GM12878 (cell line): Measurements from ENCODE around the gene CSF1R. TPM values are rescaled to one million over a fixed set of nuclear protein-coding genes. Genes with fewer than 3 reads are reported as not detected.

Experiments used
- ATAC-seq: fragments of 200-7000 bp; cut with Tn5 transposase; 3 replicates; pipeline ENCODE4 v1.9.1; 2020; ENCODE audit warnings: mild to moderate bottlenecking, moderate library complexity
- BruUV-seq: library from RNA; stranded (reverse); fragments of 400-500 nt; replicated peaks from 2 replicates; lab custom pipeline; 2021; lab: Mats Ljungman, UMichigan
- CTCF ChIA-PET: fragments of 300-600 bp; sonication (Branson Sonifier 250); formaldehyde crosslinking; extraction: SDS; loops from one replicate; lab custom pipeline; 2021; ENCODE audit warnings: inconsistent platforms; lab: Yijun Ruan, JAX
- POLR2A ChIA-PET: fragments of 350-600 bp; formaldehyde crosslinking; extraction: SDS; loops from one replicate; lab custom pipeline; 2021; ENCODE audit warnings: inconsistent platforms; lab: Charles Lee
- RAD21 ChIA-PET: fragments of 300-600 bp; sonication (Branson Sonifier 250); formaldehyde crosslinking; loops from one replicate; lab custom pipeline; 2023; ENCODE audit warnings: antibody characterized with exemption; ENCODE audit not compliant: unreplicated experiment; lab: Charles Lee
- SMC1A ChIA-PET: fragments of 300-600 bp; sonication (Branson Sonifier 250); formaldehyde crosslinking; loops from one replicate; lab custom pipeline; 2023; ENCODE audit not compliant: unreplicated experiment, uncharacterized antibody; lab: Charles Lee
- DNase-seq: peaks from one replicate; pipeline ENCODE4 v3.0.0-alpha.2; 2011; ENCODE audit warnings: low read depth, low spot score
- FAIRE-seq: peaks from 3 replicates; lab custom pipeline; 2011; peaks lifted over from hg19 to GRCh38; lab: Jason Lieb, UNC
- H2AFZ ChIP-seq: 2 replicates; pipeline ENCODE4 v1.6.0; 2011; ENCODE audit warnings: low read depth, low read length, control low read depth; ENCODE audit not compliant: control insufficient read depth
- H3K27ac ChIP-seq: 2 replicates; pipeline ENCODE4 v1.5.1; 2011; ENCODE audit warnings: control low read depth; ENCODE audit not compliant: control insufficient read depth, insufficient read depth
- H3K27me3 ChIP-seq, 2 experiments: replicated peaks in 1 of 2; 2 replicates each; pipeline versions ENCODE4 v1.6.0 to v1.6.1; 2011; ENCODE audit warnings: low read length in 1 of 2; ENCODE audit not compliant: control insufficient read depth in 2 of 2, insufficient read depth in 2 of 2
- H3K36me3 ChIP-seq, 2 experiments: 2 replicates each; pipeline ENCODE4 v1.5.1; 2011; ENCODE audit warnings: low read length in 1 of 2; ENCODE audit not compliant: control insufficient read depth in 2 of 2, insufficient read depth in 2 of 2
- H3K4me1 ChIP-seq: 2 replicates; pipeline ENCODE4 v1.6.1; 2011; ENCODE audit warnings: mild to moderate bottlenecking, low read length, moderate library complexity, mixed read lengths; ENCODE audit not compliant: control insufficient read depth, insufficient read depth
- H3K4me2 ChIP-seq: 2 replicates; pipeline ENCODE4 v1.6.0; 2011; ENCODE audit warnings: control low read depth; ENCODE audit not compliant: control insufficient read depth, insufficient read depth
- H3K4me3 ChIP-seq: fragments of 200-600 bp; sonication (generic); 2 replicates; pipeline ENCODE4 v1.5.1; 2016
- H3K79me2 ChIP-seq: 2 replicates; pipeline ENCODE4 v1.6.0; 2011; ENCODE audit warnings: low read length; ENCODE audit not compliant: control insufficient read depth, insufficient read depth
- H3K9ac ChIP-seq: 2 replicates; pipeline ENCODE4 v1.8.0; 2011; ENCODE audit warnings: low read length, control low read depth, mixed read lengths; ENCODE audit not compliant: control insufficient read depth, insufficient read depth
- H3K9me3 ChIP-seq: replicated peaks from 3 replicates; pipeline ENCODE4 v1.5.1; 2011; ENCODE audit warnings: mild to moderate bottlenecking, low read length; ENCODE audit not compliant: control insufficient read depth, insufficient read depth
- H4K20me1 ChIP-seq: 2 replicates; pipeline ENCODE4 v1.6.0; 2011; ENCODE audit not compliant: control insufficient read depth, insufficient read depth
- CBX5 ChIP-seq: sonication (generic); IDR thresholded peaks from 2 replicates; pipeline ENCODE4 v1.6.1; 2016; ENCODE audit warnings: low read depth, moderate library complexity, mild to moderate bottlenecking, inconsistent platforms
- CHD4 ChIP-seq: fragments of 200-600 bp; sonication (generic); IDR thresholded peaks from 2 replicates; pipeline ENCODE4 v1.6.1; 2016; ENCODE audit warnings: mild to moderate bottlenecking
- HCFC1 ChIP-seq: fragments of 150-350 bp; IDR thresholded peaks from 2 replicates; pipeline ENCODE4 v1.6.1; 2014; ENCODE audit warnings: low read length
- HDAC2 ChIP-seq: fragments of 200-600 bp; sonication (generic); IDR thresholded peaks from 2 replicates; pipeline ENCODE4 v1.6.1; 2017
- JUND ChIP-seq: IDR thresholded peaks from 2 replicates; pipeline ENCODE4 v1.6.1; 2012; ENCODE audit warnings: low read depth, mild to moderate bottlenecking, low read length, improper control_type of control experiment, moderate library complexity
- MXI1 ChIP-seq: fragments of 150-350 bp; IDR thresholded peaks from 2 replicates; pipeline ENCODE4 v1.6.1; 2011; ENCODE audit warnings: low read depth, mild to moderate bottlenecking, inconsistent platforms, low read length, improper control_type of control experiment
- TAF1 ChIP-seq: IDR thresholded peaks from 2 replicates; pipeline ENCODE4 v1.6.1; 2011; ENCODE audit warnings: mild to moderate bottlenecking, low read depth, low read length, borderline replicate concordance
- WGBS: methylation state at CpG from one replicate; pipeline ENCODE4 v1.1.6; 2016; ENCODE audit warnings: low lambda C conversion rate; ENCODE audit not compliant: insufficient replicate concordance, insufficient coverage; ENCODE audit errors: missing lambda C conversion rate; 5-methylcytosine and 5-hydroxymethylcytosine counted together
- in situ Hi-C: fragments of 300-500 bp; cut with MboI; formaldehyde crosslinking; loops from 9 replicates; pipeline ENCODE4 v1.14.3; 2018; ENCODE audit warnings: mixed read lengths
- intact Hi-C: fragments of 100-400 bp; cut with micrococcal nuclease; formaldehyde crosslinking; loops from one replicate; pipeline ENCODE4 v1.14.2; 2022; ENCODE audit not compliant: unreplicated experiment
- polyA plus RNA-seq, 11 experiments: library from polyadenylated mRNA; depleted of rRNA in 4 of 11; unstranded in 6 of 11; stranded (reverse) in 5 of 11; fragments of >200 nt; fragmentation: Nextera tagmentation in 4 of 11; fragmentation: Illumina TruSeq in 1 of 11; extraction: Ambion mirVana in 4 of 11; extraction: Trizol in 1 of 11; gene quantifications; 1 replicate in 1 of 11; 2 replicates in 10 of 11; pipeline versions ENCODE4 v1.2.1 to v1.2.3, GENCODE V29; 2011 to 2016; ENCODE audit warnings: inconsistent platforms in 2 of 11, missing spikeins in 2 of 11, low read depth in 1 of 11
- total RNA-seq, 4 experiments: library from RNA; depleted of rRNA in 3 of 4; stranded (reverse); fragments of >200 nt in 3 of 4; fragmentation: Illumina TruSeq in 1 of 4; extraction: Trizol in 1 of 4; gene quantifications; 2 replicates each; pipeline versions ENCODE4 v1.2.1 to v1.2.3, GENCODE V29; 2013 to 2021
- TF ChIP-seq, protein P1 (sequence below): fragments of 450-650 bp; IDR thresholded peaks from 2 replicates; pipeline ENCODE4 v1.6.1; 2017; ENCODE audit warnings: borderline replicate concordance
- TF ChIP-seq, protein P2 (sequence below), 3 experiments: IDR thresholded peaks in 2 of 3; conservative IDR thresholded peaks in 1 of 3; 2 replicates each; pipeline ENCODE4 v1.5.1; 2011; ENCODE audit warnings: low read depth in 3 of 3, low read length in 3 of 3, mild to moderate bottlenecking in 3 of 3, control low read depth in 2 of 3, moderate library complexity in 2 of 3, inconsistent platforms in 1 of 3, mixed read lengths in 1 of 3; ENCODE audit not compliant: control insufficient read depth in 2 of 3, insufficient read depth in 1 of 3; ENCODE audit errors: extremely low read depth in 1 of 3

Gene CSF1R
- total and polyA plus RNA-seq, 10 of the 15 experiments (the other 5 are each of a cell fraction or from before 2014, with no cell fraction given) = 0.35 to 3.6 (median 1.2) TPM

DNA sequence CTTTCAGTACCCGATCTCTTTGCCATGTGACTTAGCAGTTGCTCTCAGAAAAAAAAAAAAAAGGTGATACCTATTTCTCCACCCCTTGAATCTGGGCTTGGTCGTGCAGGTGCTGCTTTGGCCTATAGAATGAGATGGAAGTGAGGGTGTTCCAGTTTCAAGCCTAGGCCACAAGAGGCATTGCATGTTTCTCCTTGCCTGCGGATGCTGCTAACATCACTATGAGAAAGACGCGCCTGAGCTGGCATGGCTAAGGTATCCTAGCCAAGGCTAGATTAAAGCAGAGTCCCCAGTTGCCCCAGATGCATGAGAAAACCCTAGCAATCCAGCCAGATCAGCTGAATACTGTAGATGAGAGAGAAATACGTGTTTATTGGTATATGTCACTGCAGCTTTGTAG lies 14.7 kb upstream of the CSF1R start:
- Histone ChIP-seq H3K27me3 (no peaks in the 10 kb centered on the region), H3K4me3 (no peak overlapping the region), H3K4me1 (peaks cover 14% of the 10 kb centered on the region), H3K9ac (no peak overlapping the region), H3K9me3 (no peaks in the 10 kb centered on the region), H3K36me3 (no peaks in the 10 kb centered on the region), H2AFZ (no peak overlapping the region), H3K27ac (no peak overlapping the region), H4K20me1 (no peaks in the 10 kb centered on the region)
- ChIA-PET POLR2A (interaction anchor here (0.7 kb wide), 1 partner anchor 197 kb away, joined by 3 read pairs; no protein-coding TSS in a partner anchor), CTCF (interaction anchor here (1.2 kb wide), 1 partner anchor 9 kb away, joined by 3 read pairs; no protein-coding TSS in a partner anchor), SMC1A (no interaction called here)
- ATAC-seq (no peak), FAIRE-seq (no peak), DNase-seq (no peak)
- in situ Hi-C loops (no loop called here), intact Hi-C loops (no loop called here)
- no TSS peak for BruUV-seq
- WGBS = 63% methylated on average over 6 of the region's 6 CpGs
- TF ChIP-seq TAF1 = no peak
- no peak for TF ChIP-seq CBX5
- TF ChIP-seq, protein P1, sequence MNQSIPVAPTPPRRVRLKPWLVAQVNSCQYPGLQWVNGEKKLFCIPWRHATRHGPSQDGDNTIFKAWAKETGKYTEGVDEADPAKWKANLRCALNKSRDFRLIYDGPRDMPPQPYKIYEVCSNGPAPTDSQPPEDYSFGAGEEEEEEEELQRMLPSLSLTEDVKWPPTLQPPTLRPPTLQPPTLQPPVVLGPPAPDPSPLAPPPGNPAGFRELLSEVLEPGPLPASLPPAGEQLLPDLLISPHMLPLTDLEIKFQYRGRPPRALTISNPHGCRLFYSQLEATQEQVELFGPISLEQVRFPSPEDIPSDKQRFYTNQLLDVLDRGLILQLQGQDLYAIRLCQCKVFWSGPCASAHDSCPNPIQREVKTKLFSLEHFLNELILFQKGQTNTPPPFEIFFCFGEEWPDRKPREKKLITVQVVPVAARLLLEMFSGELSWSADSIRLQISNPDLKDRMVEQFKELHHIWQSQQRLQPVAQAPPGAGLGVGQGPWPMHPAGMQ = no peak
- TF ChIP-seq JUND = no peak
- TF ChIP-seq CHD4 = no peak
- TF ChIP-seq, protein P2, sequence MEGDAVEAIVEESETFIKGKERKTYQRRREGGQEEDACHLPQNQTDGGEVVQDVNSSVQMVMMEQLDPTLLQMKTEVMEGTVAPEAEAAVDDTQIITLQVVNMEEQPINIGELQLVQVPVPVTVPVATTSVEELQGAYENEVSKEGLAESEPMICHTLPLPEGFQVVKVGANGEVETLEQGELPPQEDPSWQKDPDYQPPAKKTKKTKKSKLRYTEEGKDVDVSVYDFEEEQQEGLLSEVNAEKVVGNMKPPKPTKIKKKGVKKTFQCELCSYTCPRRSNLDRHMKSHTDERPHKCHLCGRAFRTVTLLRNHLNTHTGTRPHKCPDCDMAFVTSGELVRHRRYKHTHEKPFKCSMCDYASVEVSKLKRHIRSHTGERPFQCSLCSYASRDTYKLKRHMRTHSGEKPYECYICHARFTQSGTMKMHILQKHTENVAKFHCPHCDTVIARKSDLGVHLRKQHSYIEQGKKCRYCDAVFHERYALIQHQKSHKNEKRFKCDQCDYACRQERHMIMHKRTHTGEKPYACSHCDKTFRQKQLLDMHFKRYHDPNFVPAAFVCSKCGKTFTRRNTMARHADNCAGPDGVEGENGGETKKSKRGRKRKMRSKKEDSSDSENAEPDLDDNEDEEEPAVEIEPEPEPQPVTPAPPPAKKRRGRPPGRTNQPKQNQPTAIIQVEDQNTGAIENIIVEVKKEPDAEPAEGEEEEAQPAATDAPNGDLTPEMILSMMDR (IDR thresholded peaks at IDR 0.05 in 2 of 3, conservative IDR thresholded peaks at IDR 0.05 in 1 of 3; ENCODE audit: control insufficient read depth in 2 of 3, extremely low read depth in 1 of 3, insufficient read depth in 1 of 3, low read depth in 3 of 3, low read length in 3 of 3) = no peak
- no peak for TF ChIP-seq HCFC1
- no peak for TF ChIP-seq HDAC2
- no peak for TF ChIP-seq MXI1
- TF ChIP-seq, all 136 proteins: peak for 0
- H3K79me2 ChIP-seq = no peaks in the 10 kb centered on the region
- no peak overlapping the region for H3K4me2 ChIP-seq
- RAD21 ChIA-PET = interaction anchor here (0.8 to 1.5 kb wide), 2 partner anchors 11 to 78 kb away, joined by 3 read pairs; no protein-coding TSS in a partner anchor
